IPS-NIHi11 (cell line): ENCODE data around the gene CDH20.

Experiments
- DNase-seq: peaks from one replicate; pipeline ENCODE4 v3.0.0; 2012; ENCODE audit warnings: mixed read lengths, low spot score

CDH20 gene

GRCh38 chr18:61575419-61575818, 242.2 kb downstream of the CDH20 start:
- DNase-seq = peak; percentile 19

- DNase-seq = no peak
These were observed 245.6 kb downstream of the CDH20 start for GRCh38 chr18:61578846-61579245.

GRCh38 chr18:61579581-61579980, 246.4 kb downstream of the CDH20 start:
- DNase-seq = no peak

GRCh38 chr18:61580046-61580445, 246.8 kb downstream of the CDH20 start:
- DNase-seq = no peak

- peak; percentile 93 for DNase-seq
These were observed 248.5 kb downstream of the CDH20 start for GRCh38 chr18:61581578-61582201.

GRCh38 chr18:61582202-61582710, 249.0 kb downstream of the CDH20 start:
- DNase-seq = no peak

GRCh38 chr18:61583548-61583947, 250.3 kb downstream of the CDH20 start:
- no peak for DNase-seq

GRCh38 chr18:61587865-61588264, 254.6 kb downstream of the CDH20 start:
- no peak for DNase-seq

- no peak for DNase-seq
These were observed 256.0 kb downstream of the CDH20 start for GRCh38 chr18:61589053-61589723.

GRCh38 chr18:61589724-61590065, 256.5 kb downstream of the CDH20 start:
- no peak for DNase-seq

GRCh38 chr18:61591253-61591652, 258.0 kb downstream of the CDH20 start:
- DNase-seq = no peak

- DNase-seq = no peak
These were observed 262.5 kb downstream of the CDH20 start for GRCh38 chr18:61595615-61596251.

- no peak for DNase-seq
These were observed 263.1 kb downstream of the CDH20 start for GRCh38 chr18:61596296-61596695.

GRCh38 chr18:61597316-61597715, 264.1 kb downstream of the CDH20 start:
- DNase-seq = no peak

- DNase-seq = no peak
These were observed 267.2 kb downstream of the CDH20 start for GRCh38 chr18:61600422-61600821.

GRCh38 chr18:61602836-61603235, 269.6 kb downstream of the CDH20 start:
- DNase-seq = no peak
